Measurements from ENCODE around the gene ZNF337.
"Not testable (repeated sequence)": the region's sequence is repeated elsewhere in the genome, so short reads cannot be mapped to it uniquely, and the experiment has no call there.

The ZNF337 gene

GRCh38 chr20:25692499-25692898 is 4.2 kb downstream of the ZNF337 start:
- no peak overlapping the region for H3K27ac ChIP-seq (ENCODE audit: low read depth, low read length, severe bottlenecking)
- WGBS, 2 experiments (ENCODE audit: insufficient coverage in 2 of 2): no CpG with 5 or more reads among the region's 2 CpGs
- peaks cover 31% of the 10 kb centered on the region for H3K36me3 ChIP-seq (ENCODE audit: control insufficient read depth, insufficient read depth, low read length)
- no peak overlapping the region for H3K4me3 ChIP-seq (ENCODE audit: extremely low read depth, insufficient read depth, low read length, poor library complexity, severe bottlenecking)
- H3K9me3 ChIP-seq (ENCODE audit: control insufficient read depth, low read length): no peaks in the 10 kb centered on the region
- no peaks in the 10 kb centered on the region for H3K4me1 ChIP-seq (ENCODE audit: control insufficient read depth, insufficient read depth, low read length, poor library complexity, severe bottlenecking)

GRCh38 chr20:25690427-25690826 is 6.2 kb downstream of the ZNF337 start:
- H3K9me3 ChIP-seq (ENCODE audit: control insufficient read depth, low read length): no peaks in the 10 kb centered on the region
- no peak overlapping the region for H3K27ac ChIP-seq (ENCODE audit: low read depth, low read length, severe bottlenecking)
- H3K36me3 ChIP-seq (ENCODE audit: control insufficient read depth, insufficient read depth, low read length): peaks cover 39% of the 10 kb centered on the region

GRCh38 chr20:25686081-25687067 is 10.3 kb downstream of the ZNF337 start:
- H3K4me1 ChIP-seq (ENCODE audit: control insufficient read depth, insufficient read depth, low read length, poor library complexity, severe bottlenecking): no peaks in the 10 kb centered on the region
- WGBS, 2 experiments (ENCODE audit: insufficient coverage in 2 of 2): 93 to 96% methylated on average over 6 of the region's 8 CpGs

More at GRCh38 chr20:25690427-25690826, 6.2 kb downstream of the ZNF337 start:
- Histone ChIP-seq H3K4me3 (ENCODE audit: extremely low read depth, insufficient read depth, low read length, poor library complexity, severe bottlenecking) (no peak overlapping the region), H3K4me1 (ENCODE audit: control insufficient read depth, insufficient read depth, low read length, poor library complexity, severe bottlenecking) (no peaks in the 10 kb centered on the region)

GRCh38 chr20:25685276-25686080 is 11.2 kb downstream of the ZNF337 start:
- H3K27ac ChIP-seq (ENCODE audit: low read depth, low read length, severe bottlenecking): no peak overlapping the region
- H3K4me1 ChIP-seq (ENCODE audit: control insufficient read depth, insufficient read depth, low read length, poor library complexity, severe bottlenecking): no peaks in the 10 kb centered on the region
- peaks cover 31% of the 10 kb centered on the region for H3K36me3 ChIP-seq (ENCODE audit: control insufficient read depth, insufficient read depth, low read length)
- H3K9me3 ChIP-seq (ENCODE audit: control insufficient read depth, low read length): no peaks in the 10 kb centered on the region
- 89 to 91% methylated on average over 3 to 6 of the region's 9 CpGs for WGBS, 2 experiments (ENCODE audit: insufficient coverage in 2 of 2)
- no peak overlapping the region for H3K4me3 ChIP-seq (ENCODE audit: extremely low read depth, insufficient read depth, low read length, poor library complexity, severe bottlenecking)

More at GRCh38 chr20:25686081-25687067, 10.3 kb downstream of the ZNF337 start:
- H3K36me3 ChIP-seq (ENCODE audit: control insufficient read depth, insufficient read depth, low read length): peaks cover 26% of the 10 kb centered on the region
- H3K4me3 ChIP-seq (ENCODE audit: extremely low read depth, insufficient read depth, low read length, poor library complexity, severe bottlenecking): no peak overlapping the region
- no peak overlapping the region for H3K27ac ChIP-seq (ENCODE audit: low read depth, low read length, severe bottlenecking)
- no peaks in the 10 kb centered on the region for H3K9me3 ChIP-seq (ENCODE audit: control insufficient read depth, low read length)

GRCh38 chr20:25683826-25684225 is 12.8 kb downstream of the ZNF337 start:
- WGBS, 2 experiments (ENCODE audit: insufficient coverage in 2 of 2): 80% methylated on average over 1 of the region's 3 CpGs; no CpG with 5 or more reads in 1 of the 2 experiments
- H3K36me3 ChIP-seq (ENCODE audit: control insufficient read depth, insufficient read depth, low read length): peaks cover 34% of the 10 kb centered on the region
- not testable (repeated sequence) for H3K4me1 ChIP-seq (ENCODE audit: control insufficient read depth, insufficient read depth, low read length, poor library complexity, severe bottlenecking)

GRCh38 chr20:25683050-25683449 is 13.6 kb downstream of the ZNF337 start:
- Histone ChIP-seq H3K4me1 (ENCODE audit: control insufficient read depth, insufficient read depth, low read length, poor library complexity, severe bottlenecking) (no peaks in the 10 kb centered on the region), H3K9me3 (ENCODE audit: control insufficient read depth, low read length) (no peaks in the 10 kb centered on the region), H3K27ac (ENCODE audit: low read depth, low read length, severe bottlenecking) (no peak overlapping the region), H3K4me3 (ENCODE audit: extremely low read depth, insufficient read depth, low read length, poor library complexity, severe bottlenecking) (no peak overlapping the region), H3K36me3 (ENCODE audit: control insufficient read depth, insufficient read depth, low read length) (peaks cover 40% of the 10 kb centered on the region)
- 80% methylated on average over 1 of the region's 2 CpGs; no CpG with 5 or more reads in 1 of the 2 experiments for WGBS, 2 experiments (ENCODE audit: insufficient coverage in 2 of 2)

More at GRCh38 chr20:25683826-25684225, 12.8 kb downstream of the ZNF337 start:
- not testable (repeated sequence) for H3K9me3 ChIP-seq (ENCODE audit: control insufficient read depth, low read length); H3K27ac ChIP-seq (ENCODE audit: low read depth, low read length, severe bottlenecking); H3K4me3 ChIP-seq (ENCODE audit: extremely low read depth, insufficient read depth, low read length, poor library complexity, severe bottlenecking)

- Histone ChIP-seq H3K36me3 (ENCODE audit: control insufficient read depth, insufficient read depth, low read length) (peaks cover 65% of the 10 kb centered on the region), H3K4me3 (ENCODE audit: extremely low read depth, insufficient read depth, low read length, poor library complexity, severe bottlenecking) (no peak overlapping the region), H3K27ac (ENCODE audit: low read depth, low read length, severe bottlenecking) (peak overlapping the region; percentile 17), H3K9me3 (ENCODE audit: control insufficient read depth, low read length) (no peaks in the 10 kb centered on the region), H3K4me1 (ENCODE audit: control insufficient read depth, insufficient read depth, low read length, poor library complexity, severe bottlenecking) (peaks cover 4% of the 10 kb centered on the region)
- WGBS, 2 experiments (ENCODE audit: insufficient coverage in 2 of 2): 96 to 97% methylated on average over 5 to 6 of the region's 10 CpGs
Observed at GRCh38 chr20:25676164-25676809, 20.4 kb downstream of the ZNF337 start.

GRCh38 chr20:25675161-25675560 is 21.5 kb downstream of the ZNF337 start:
- H3K4me3 ChIP-seq (ENCODE audit: extremely low read depth, insufficient read depth, low read length, poor library complexity, severe bottlenecking): no peak overlapping the region
- H3K4me1 ChIP-seq (ENCODE audit: control insufficient read depth, insufficient read depth, low read length, poor library complexity, severe bottlenecking): peaks cover 4% of the 10 kb centered on the region
- no peaks in the 10 kb centered on the region for H3K9me3 ChIP-seq (ENCODE audit: control insufficient read depth, low read length)
- H3K36me3 ChIP-seq (ENCODE audit: control insufficient read depth, insufficient read depth, low read length): peaks cover 60% of the 10 kb centered on the region
- H3K27ac ChIP-seq (ENCODE audit: low read depth, low read length, severe bottlenecking): no peak overlapping the region
- WGBS, 2 experiments (ENCODE audit: insufficient coverage in 2 of 2): 88 to 100% methylated on average over 1 of the region's 6 CpGs

- Histone ChIP-seq H3K9me3 (ENCODE audit: control insufficient read depth, low read length) (no peaks in the 10 kb centered on the region), H3K4me1 (ENCODE audit: control insufficient read depth, insufficient read depth, low read length, poor library complexity, severe bottlenecking) (peaks cover 4% of the 10 kb centered on the region), H3K4me3 (ENCODE audit: extremely low read depth, insufficient read depth, low read length, poor library complexity, severe bottlenecking) (no peak overlapping the region), H3K27ac (ENCODE audit: low read depth, low read length, severe bottlenecking) (no peak overlapping the region), H3K36me3 (ENCODE audit: control insufficient read depth, insufficient read depth, low read length) (peaks cover 49% of the 10 kb centered on the region)
- WGBS, 2 experiments (ENCODE audit: insufficient coverage in 2 of 2): 94 to 100% methylated on average over 3 of the region's 4 CpGs
Observed at GRCh38 chr20:25672659-25673235, 23.9 kb downstream of the ZNF337 start.

- H3K4me3 ChIP-seq (ENCODE audit: extremely low read depth, insufficient read depth, low read length, poor library complexity, severe bottlenecking): no peak overlapping the region
Observed at GRCh38 chr20:25669826-25670422, 26.7 kb downstream of the ZNF337 start.

More at GRCh38 chr20:25669826-25670422, 26.7 kb downstream of the ZNF337 start:
- Histone ChIP-seq H3K27ac (ENCODE audit: low read depth, low read length, severe bottlenecking) (no peak overlapping the region), H3K9me3 (ENCODE audit: control insufficient read depth, low read length) (no peaks in the 10 kb centered on the region), H3K4me1 (ENCODE audit: control insufficient read depth, insufficient read depth, low read length, poor library complexity, severe bottlenecking) (no peaks in the 10 kb centered on the region), H3K36me3 (ENCODE audit: control insufficient read depth, insufficient read depth, low read length) (peaks cover 24% of the 10 kb centered on the region)
- WGBS, 2 experiments (ENCODE audit: insufficient coverage in 2 of 2): 82 to 86% methylated on average over 5 of the region's 7 CpGs

Measured in mesodermal cell (in vitro differentiated cells).